Endothelial cell of umbilical vein (primary cell): ENCODE results near the gene GZMM. TPM values are rescaled to one million over a fixed set of nuclear protein-coding genes. Genes with fewer than 3 reads are reported as not detected.

ENCODE experiments used
- BruUV-seq: library from RNA; stranded (reverse); fragments of 400-500 nt; replicated peaks from 2 replicates; lab custom pipeline; 2021; lab: Mats Ljungman, UMichigan
- CTCF ChIA-PET: fragments of 300-600, 350-600 bp; sonication (Branson Sonifier 250); formaldehyde crosslinking; loops from one replicate; lab custom pipeline; 2021; ENCODE audit warnings: antibody characterized with exemption, inconsistent platforms; lab: Charles Lee
- POLR2A ChIA-PET: fragments of 300-600, 350-600 bp; sonication (Branson Sonifier 250); formaldehyde crosslinking; loops from one replicate; lab custom pipeline; 2021; ENCODE audit warnings: antibody characterized with exemption, inconsistent platforms; lab: Charles Lee
- DNase-seq: peaks from one replicate; pipeline ENCODE4 v3.0.0-alpha.2; 2011; ENCODE audit warnings: low read depth, low spot score
- FAIRE-seq: peaks from 2 replicates; lab custom pipeline; 2011; peaks lifted over from hg19 to GRCh38; lab: Jason Lieb, UNC
- H2AFZ ChIP-seq: 2 replicates; pipeline ENCODE4 v1.6.0; 2012; ENCODE audit warnings: low read depth, low read length, control low read depth, inconsistent platforms
- H3K27ac ChIP-seq: 2 replicates; pipeline ENCODE4 v1.5.1; 2011; ENCODE audit warnings: low read depth, mild to moderate bottlenecking, control low read depth, low read length, moderate library complexity; ENCODE audit not compliant: insufficient read depth
- H3K27me3 ChIP-seq, 2 experiments: 2 replicates each; pipeline versions ENCODE4 v1.6.0 to v1.6.1; 2011; ENCODE audit warnings: low read length in 2 of 2, mixed read lengths in 1 of 2; ENCODE audit not compliant: control insufficient read depth in 2 of 2, insufficient read depth in 2 of 2
- H3K36me3 ChIP-seq, 2 experiments: 2 replicates in 1 of 2; 3 replicates in 1 of 2; pipeline ENCODE4 v1.5.1; 2011; ENCODE audit warnings: low read length in 2 of 2, mild to moderate bottlenecking in 1 of 2, moderate library complexity in 1 of 2; ENCODE audit not compliant: control insufficient read depth in 2 of 2, insufficient read depth in 2 of 2; ENCODE audit errors: extremely low read depth in 1 of 2
- H3K4me1 ChIP-seq: 3 replicates; pipeline ENCODE4 v1.5.1; 2011; ENCODE audit warnings: mild to moderate bottlenecking, low read length; ENCODE audit not compliant: control insufficient read depth, insufficient read depth; ENCODE audit errors: extremely low read depth
- H3K4me2 ChIP-seq: 2 replicates; pipeline ENCODE4 v1.6.1; 2011; ENCODE audit warnings: low read length, control low read depth, mixed read lengths; ENCODE audit not compliant: insufficient read depth
- H3K4me3 ChIP-seq, 3 experiments: fragments of 200-600 bp in 1 of 3; sonication (generic), shearing (Covaris generic) in 1 of 3; replicated peaks in 1 of 3; 2 replicates each; pipeline ENCODE4 v1.5.1; 2011 to 2016; ENCODE audit warnings: control low read depth in 3 of 3, low read length in 3 of 3, mild to moderate bottlenecking in 2 of 3, inconsistent platforms in 1 of 3, low read depth in 1 of 3, moderate library complexity in 1 of 3; ENCODE audit not compliant: insufficient read depth in 1 of 3
- H3K79me2 ChIP-seq: 2 replicates; pipeline ENCODE4 v1.6.0; 2012; ENCODE audit warnings: low read length, inconsistent platforms; ENCODE audit not compliant: control insufficient read depth, insufficient read depth
- H3K9ac ChIP-seq: replicated peaks from 2 replicates; pipeline ENCODE3; 2011; ENCODE audit warnings: low read length, control low read depth; ENCODE audit not compliant: insufficient read depth; ENCODE audit errors: extremely low read depth
- H3K9me1 ChIP-seq: replicated peaks from 3 replicates; pipeline ENCODE4 v1.6.0; 2011; ENCODE audit warnings: mild to moderate bottlenecking, low read length; ENCODE audit not compliant: control insufficient read depth, insufficient read depth; ENCODE audit errors: extremely low read depth
- H3K9me3 ChIP-seq: replicated peaks from 2 replicates; pipeline ENCODE4 v1.5.1; 2012; ENCODE audit warnings: low read length, inconsistent platforms; ENCODE audit not compliant: control insufficient read depth, insufficient read depth
- H4K20me1 ChIP-seq: replicated peaks from 2 replicates; pipeline ENCODE3; 2011; ENCODE audit warnings: mild to moderate bottlenecking, low read length; ENCODE audit not compliant: control insufficient read depth, insufficient read depth; ENCODE audit errors: extremely low read depth
- EZH2 ChIP-seq: IDR thresholded peaks from 2 replicates; pipeline ENCODE4 v1.6.1; 2012; ENCODE audit warnings: borderline replicate concordance, low read depth, mild to moderate bottlenecking, moderate library complexity, low read length, inconsistent platforms; ENCODE audit not compliant: severe bottlenecking
- FOS ChIP-seq: IDR thresholded peaks from 2 replicates; pipeline ENCODE4 v1.6.1; 2011; ENCODE audit warnings: mild to moderate bottlenecking, low read length, moderate library complexity, borderline replicate concordance; ENCODE audit not compliant: insufficient read depth
- GATA2 ChIP-seq: IDR thresholded peaks from 2 replicates; pipeline ENCODE4 v1.7.0; 2011; ENCODE audit warnings: low read depth, mild to moderate bottlenecking, moderate library complexity, mixed read lengths, low read length; ENCODE audit not compliant: insufficient read length, insufficient read depth
- JUN ChIP-seq: IDR thresholded peaks from 2 replicates; pipeline ENCODE4 v1.6.1; 2011; ENCODE audit warnings: borderline replicate concordance, low read depth; ENCODE audit not compliant: insufficient read length, insufficient read depth
- MYC ChIP-seq: IDR thresholded peaks from one replicate; pipeline ENCODE4 v1.6.1; 2011; ENCODE audit warnings: mild to moderate bottlenecking, low read depth, low read length
- POLR2A ChIP-seq: IDR thresholded peaks from 2 replicates; pipeline ENCODE4 v1.6.1; 2012; ENCODE audit warnings: low read depth, mild to moderate bottlenecking, control low read depth, low read length
- POLR2AphosphoS5 ChIP-seq: IDR thresholded peaks from 2 replicates; pipeline ENCODE4 v1.6.1; 2012; ENCODE audit warnings: low read depth, mild to moderate bottlenecking, control low read depth, low read length, moderate library complexity; ENCODE audit not compliant: insufficient read depth
- dilution Hi-C: fragments of 300-500 bp; cut with MboI; formaldehyde crosslinking; loops from one replicate; pipeline ENCODE4 v1.15.0; 2019; ENCODE audit warnings: low sequenced_read_pairs; ENCODE audit not compliant: extremely low pct_ligation_motif_present
- intact Hi-C: fragments of 100-400 bp; cut with micrococcal nuclease; formaldehyde crosslinking; loops from one replicate; pipeline ENCODE4 v1.10.0; 2022
- polyA plus RNA-seq, 4 experiments: library from polyadenylated mRNA; depleted of rRNA in 3 of 4; stranded (reverse) in 3 of 4; unstranded in 1 of 4; fragments of >200 nt; gene quantifications; 2 replicates each; pipeline versions ENCODE4 v1.2.1 to v1.2.3, GENCODE V29; 2011 to 2012; ENCODE audit warnings: missing spikeins in 1 of 4
- total RNA-seq: library from RNA; stranded (reverse); gene quantifications from 2 replicates; pipeline ENCODE4 v1.2.3, GENCODE V29; 2021
- TF ChIP-seq, protein P1 (sequence below): IDR thresholded peaks from 2 replicates; pipeline ENCODE4 v1.6.1; 2011; ENCODE audit not compliant: insufficient read depth, insufficient read length
- TF ChIP-seq, protein P2 (sequence below), 2 donors: IDR thresholded peaks; 1 replicate in 1 of 2; 2 replicates in 1 of 2; pipeline ENCODE4 v1.5.1; 2011; ENCODE audit warnings: low read length in 2 of 2, mild to moderate bottlenecking in 2 of 2, moderate library complexity in 2 of 2, control low read depth in 1 of 2, inconsistent platforms in 1 of 2, low read depth in 1 of 2; ENCODE audit not compliant: insufficient read depth in 1 of 2; ENCODE audit errors: extremely low read depth in 1 of 2

The GZMM gene
- total and polyA plus RNA-seq, 2 donors (not counting 3 experiments of a cell fraction or from before 2014, with no cell fraction given) = not detected

DNA sequence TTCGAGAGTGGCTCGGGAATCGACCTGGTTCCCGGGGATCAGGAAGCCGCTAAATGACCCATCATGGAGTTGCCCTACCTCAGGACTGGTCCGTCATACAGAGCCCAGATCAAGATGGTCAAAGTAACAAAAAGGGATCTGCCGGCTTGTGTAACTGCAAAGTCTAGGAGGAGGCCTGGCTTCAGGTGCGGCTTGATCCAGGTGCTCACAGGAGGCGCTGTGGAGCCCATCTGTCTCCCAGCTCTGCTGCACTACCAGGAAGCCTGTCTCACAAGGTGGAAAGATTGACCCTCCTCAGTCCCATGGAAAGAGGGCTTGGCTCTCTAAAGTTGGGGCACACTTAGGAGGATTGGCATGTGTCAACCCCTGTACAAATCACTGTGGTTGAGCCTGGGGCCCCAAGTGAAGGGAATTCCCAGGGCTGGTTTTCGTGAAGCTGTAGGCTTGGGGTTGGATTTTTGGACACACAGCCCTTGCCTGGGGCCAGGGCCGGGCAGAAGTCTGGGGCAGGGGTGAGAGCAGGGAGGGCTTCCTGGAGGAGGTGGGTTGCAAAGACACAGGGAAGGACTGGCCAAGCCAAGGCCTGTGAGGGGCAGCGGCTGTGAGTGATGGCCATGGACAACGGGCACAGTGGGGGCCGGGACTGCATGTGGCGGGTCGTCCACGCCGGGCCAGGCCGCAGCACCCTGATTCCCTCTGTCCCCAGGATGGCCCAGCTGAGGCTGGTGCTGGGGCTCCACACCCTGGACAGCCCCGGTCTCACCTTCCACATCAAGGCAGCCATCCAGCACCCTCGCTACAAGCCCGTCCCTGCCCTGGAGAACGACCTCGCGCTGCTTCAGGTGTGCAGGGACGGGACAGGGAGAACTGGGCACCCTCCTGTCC lies 4.2 kb downstream of the GZMM start:
- ChIA-PET CTCF (no interaction called here), POLR2A (no interaction called here)
- no peaks in the 10 kb centered on the region for H4K20me1 ChIP-seq
- dilution Hi-C loops = no loop called here
- no peak for FAIRE-seq
- no peak overlapping the region for H2AFZ ChIP-seq
- TF ChIP-seq JUN (no peak), GATA2 (no peak), POLR2AphosphoS5 (no peak), MYC (no peak), FOS (no peak), POLR2A (no peak), EZH2 (no peak)
- TF ChIP-seq, protein P1, sequence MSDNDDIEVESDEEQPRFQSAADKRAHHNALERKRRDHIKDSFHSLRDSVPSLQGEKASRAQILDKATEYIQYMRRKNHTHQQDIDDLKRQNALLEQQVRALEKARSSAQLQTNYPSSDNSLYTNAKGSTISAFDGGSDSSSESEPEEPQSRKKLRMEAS = no peak
- TF ChIP-seq, protein P2, sequence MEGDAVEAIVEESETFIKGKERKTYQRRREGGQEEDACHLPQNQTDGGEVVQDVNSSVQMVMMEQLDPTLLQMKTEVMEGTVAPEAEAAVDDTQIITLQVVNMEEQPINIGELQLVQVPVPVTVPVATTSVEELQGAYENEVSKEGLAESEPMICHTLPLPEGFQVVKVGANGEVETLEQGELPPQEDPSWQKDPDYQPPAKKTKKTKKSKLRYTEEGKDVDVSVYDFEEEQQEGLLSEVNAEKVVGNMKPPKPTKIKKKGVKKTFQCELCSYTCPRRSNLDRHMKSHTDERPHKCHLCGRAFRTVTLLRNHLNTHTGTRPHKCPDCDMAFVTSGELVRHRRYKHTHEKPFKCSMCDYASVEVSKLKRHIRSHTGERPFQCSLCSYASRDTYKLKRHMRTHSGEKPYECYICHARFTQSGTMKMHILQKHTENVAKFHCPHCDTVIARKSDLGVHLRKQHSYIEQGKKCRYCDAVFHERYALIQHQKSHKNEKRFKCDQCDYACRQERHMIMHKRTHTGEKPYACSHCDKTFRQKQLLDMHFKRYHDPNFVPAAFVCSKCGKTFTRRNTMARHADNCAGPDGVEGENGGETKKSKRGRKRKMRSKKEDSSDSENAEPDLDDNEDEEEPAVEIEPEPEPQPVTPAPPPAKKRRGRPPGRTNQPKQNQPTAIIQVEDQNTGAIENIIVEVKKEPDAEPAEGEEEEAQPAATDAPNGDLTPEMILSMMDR (IDR thresholded peaks at IDR 0.05; ENCODE audit: extremely low read depth in 1 of 2, insufficient read depth in 1 of 2, low read depth in 1 of 2, low read length in 2 of 2) = no peak
- H3K27ac ChIP-seq = no peak overlapping the region
- no peaks in the 10 kb centered on the region for H3K4me1 ChIP-seq
- H3K27me3 ChIP-seq = no peaks in the 10 kb centered on the region
- BruUV-seq = no TSS peak
- H3K9me3 ChIP-seq = no peaks in the 10 kb centered on the region
- no peak overlapping the region for H3K4me2 ChIP-seq
- DNase-seq = no peak
- H3K4me3 ChIP-seq = no peak overlapping the region
- no peak overlapping the region for H3K9ac ChIP-seq
- H3K36me3 ChIP-seq = no peaks in the 10 kb centered on the region
- no peaks in the 10 kb centered on the region for H3K9me1 ChIP-seq
- H3K79me2 ChIP-seq = no peaks in the 10 kb centered on the region
- intact Hi-C loops = no loop called here
